Effector memory CD4-positive, alpha-beta T cell (primary cell): ENCODE results near the gene RBM38.

Experiments used
- DNase-seq, 3 donors: peaks; one replicate each; pipeline ENCODE4 v3.0.0-alpha.2; 2020
- H3K27ac ChIP-seq: 2 replicates; pipeline ENCODE4 v1.7.0; 2013; ENCODE audit warnings: mild to moderate bottlenecking, low read length, moderate library complexity; ENCODE audit not compliant: insufficient read depth, poor library complexity, severe bottlenecking
- H3K27me3 ChIP-seq: replicated peaks from 2 replicates; pipeline ENCODE4 v1.7.0; 2013; ENCODE audit warnings: mild to moderate bottlenecking, low read length; ENCODE audit not compliant: insufficient read depth, control insufficient read depth, poor library complexity, severe bottlenecking
- H3K36me3 ChIP-seq: 2 replicates; pipeline ENCODE4 v1.7.0; 2013; ENCODE audit warnings: mild to moderate bottlenecking, low read length, moderate library complexity; ENCODE audit not compliant: control insufficient read depth, insufficient read depth
- H3K4me1 ChIP-seq: 2 replicates; pipeline ENCODE4 v1.7.0; 2013; ENCODE audit warnings: low read length, mild to moderate bottlenecking; ENCODE audit not compliant: control insufficient read depth, insufficient read depth, poor library complexity, severe bottlenecking
- H3K4me3 ChIP-seq: 2 replicates; pipeline ENCODE4 v1.7.0; 2013; ENCODE audit warnings: low read length, low read depth, mild to moderate bottlenecking; ENCODE audit not compliant: insufficient read depth, poor library complexity, severe bottlenecking
- H3K9me3 ChIP-seq: 2 replicates; pipeline ENCODE4 v1.7.0; 2013; ENCODE audit warnings: mild to moderate bottlenecking, low read length, moderate library complexity; ENCODE audit not compliant: control insufficient read depth

RBM38 gene

GRCh38 chr20:57450931-57451330 lies 59.7 kb downstream of the RBM38 start:
- Histone ChIP-seq H3K4me1 (peaks cover 21% of the 10 kb centered on the region), H3K9me3 (no peaks in the 10 kb centered on the region), H3K36me3 (no peaks in the 10 kb centered on the region), H3K27me3 (no peaks in the 10 kb centered on the region), H3K4me3 (no peak overlapping the region), H3K27ac (no peak overlapping the region)
- DNase-seq = no peak

DNA sequence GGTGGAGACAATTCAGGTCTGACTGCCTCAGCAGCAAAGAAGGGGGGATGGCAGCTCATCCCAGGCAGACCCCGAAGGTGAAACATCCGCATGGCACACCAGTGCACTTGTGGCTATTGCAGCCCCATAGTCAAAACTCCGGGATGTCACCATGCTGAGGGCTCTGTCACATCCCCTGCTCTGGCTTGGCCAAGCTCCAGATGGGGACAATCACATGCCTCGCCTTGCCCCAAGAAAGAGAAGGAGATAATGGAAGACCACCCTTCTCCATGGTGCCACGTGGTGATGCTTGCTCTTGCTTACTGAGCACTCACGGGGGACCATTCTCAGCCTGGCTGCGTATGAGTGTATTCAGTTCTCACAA lies 60.2 kb downstream of the RBM38 start:
- DNase-seq = no peak
- H3K36me3 ChIP-seq = no peaks in the 10 kb centered on the region
- H3K9me3 ChIP-seq = no peaks in the 10 kb centered on the region
- no peaks in the 10 kb centered on the region for H3K27me3 ChIP-seq
- H3K4me3 ChIP-seq = no peak overlapping the region
- no peak overlapping the region for H3K27ac ChIP-seq
- peaks cover 21% of the 10 kb centered on the region for H3K4me1 ChIP-seq

- no peak for DNase-seq
- Histone ChIP-seq H3K27me3 (no peaks in the 10 kb centered on the region), H3K9me3 (no peaks in the 10 kb centered on the region), H3K36me3 (no peaks in the 10 kb centered on the region), H3K4me1 (peaks cover 21% of the 10 kb centered on the region), H3K4me3 (no peak overlapping the region), H3K27ac (no peak overlapping the region)
Measured at GRCh38 chr20:57451795-57452661, 60.8 kb downstream of the RBM38 start.

- Histone ChIP-seq H3K4me1 (peaks cover 12% of the 10 kb centered on the region), H3K4me3 (no peak overlapping the region), H3K27ac (no peak overlapping the region), H3K27me3 (no peaks in the 10 kb centered on the region), H3K9me3 (no peaks in the 10 kb centered on the region), H3K36me3 (no peaks in the 10 kb centered on the region)
- no peak for DNase-seq
Measured at GRCh38 chr20:57455386-57455785, 64.2 kb downstream of the RBM38 start.

GRCh38 chr20:57456116-57456515 lies 64.9 kb downstream of the RBM38 start:
- H3K27ac ChIP-seq = no peak overlapping the region
- no peaks in the 10 kb centered on the region for H3K27me3 ChIP-seq
- H3K4me3 ChIP-seq = no peak overlapping the region
- no peaks in the 10 kb centered on the region for H3K36me3 ChIP-seq
- H3K9me3 ChIP-seq = no peaks in the 10 kb centered on the region
- no peak for DNase-seq
- peaks cover 9% of the 10 kb centered on the region for H3K4me1 ChIP-seq

DNA sequence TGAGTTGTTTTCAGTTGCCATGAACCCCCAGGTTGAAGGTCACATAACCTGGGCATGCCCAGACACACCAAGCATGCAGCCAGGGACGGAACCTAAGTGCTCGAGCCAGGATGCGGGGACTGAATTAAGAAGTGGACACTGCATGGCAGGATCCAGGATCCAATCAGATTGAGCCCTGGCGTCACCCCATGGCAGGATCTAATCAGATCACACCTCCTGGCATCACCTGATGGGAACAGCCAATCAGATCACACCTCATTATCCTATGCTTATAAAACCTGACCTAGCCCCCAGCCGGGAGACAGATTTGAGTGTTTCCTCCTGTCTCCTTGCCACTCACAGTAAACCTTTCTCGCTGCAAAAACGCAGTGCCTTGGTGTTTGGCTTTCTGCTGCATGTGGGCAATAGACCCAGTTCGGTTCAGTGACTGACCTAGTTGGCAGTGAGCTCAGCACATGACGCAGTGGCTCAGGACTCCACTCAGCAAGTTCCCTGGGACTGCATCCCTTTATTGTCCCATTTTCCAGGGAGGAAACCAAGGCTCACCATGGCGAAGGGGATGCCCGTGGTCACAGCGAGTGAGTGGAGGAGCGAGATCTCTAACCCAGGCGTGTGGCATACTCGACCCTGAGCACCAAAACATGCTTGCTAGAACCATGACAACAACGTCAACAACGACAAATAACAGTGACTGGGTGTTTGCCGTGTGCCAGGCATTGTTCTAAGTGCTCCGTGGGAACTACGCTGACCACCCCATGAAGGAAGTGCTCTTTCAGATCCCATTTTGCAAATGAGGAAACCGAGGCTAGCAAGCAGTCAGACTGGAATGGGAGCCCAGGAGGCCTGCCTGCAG lies 66.3 kb downstream of the RBM38 start:
- H3K4me3 ChIP-seq = no peak overlapping the region
- DNase-seq = no peak
- no peaks in the 10 kb centered on the region for H3K36me3 ChIP-seq
- H3K27ac ChIP-seq = no peak overlapping the region
- H3K9me3 ChIP-seq = no peaks in the 10 kb centered on the region
- H3K27me3 ChIP-seq = no peaks in the 10 kb centered on the region
- H3K4me1 ChIP-seq = peaks cover 5% of the 10 kb centered on the region

DNA sequence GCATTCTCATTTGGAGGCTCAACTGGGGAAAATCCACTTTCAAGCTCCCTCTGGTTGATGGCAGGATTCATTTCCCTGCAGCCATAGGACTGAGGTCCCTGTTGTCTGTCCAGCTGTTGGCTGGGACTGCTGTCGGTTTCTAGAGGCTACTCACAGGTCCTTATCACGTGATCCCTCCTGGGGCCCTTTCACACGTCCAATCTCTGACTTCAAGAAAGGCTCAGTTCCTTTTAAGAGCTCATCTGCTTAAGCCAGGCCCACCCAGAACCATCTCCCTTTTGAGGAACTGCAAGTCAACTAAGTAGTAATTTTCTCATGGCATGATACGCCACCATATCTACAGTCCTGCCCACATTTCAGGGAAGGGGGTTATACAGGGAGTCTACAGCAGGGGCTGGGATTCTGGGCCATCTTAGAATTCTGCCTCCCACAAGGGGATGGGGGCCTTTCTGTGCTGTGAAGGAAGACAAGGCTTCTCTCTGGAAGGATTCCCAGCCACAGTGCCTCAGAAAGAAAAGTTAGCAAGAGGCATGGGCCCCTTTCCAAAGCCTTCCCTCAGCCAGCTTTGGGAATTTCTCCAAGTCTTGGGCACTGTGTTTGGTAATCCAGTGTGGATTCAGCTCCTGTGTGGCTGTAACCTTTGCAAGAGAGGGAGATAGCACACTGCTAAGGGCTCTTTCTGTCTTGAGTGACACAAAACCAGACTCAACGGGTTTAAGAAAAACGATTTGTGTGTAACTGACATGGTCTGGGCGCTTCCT lies 67.4 kb downstream of the RBM38 start:
- no peak overlapping the region for H3K4me3 ChIP-seq
- H3K36me3 ChIP-seq = no peaks in the 10 kb centered on the region
- DNase-seq = no peak
- no peaks in the 10 kb centered on the region for H3K9me3 ChIP-seq
- no peaks in the 10 kb centered on the region for H3K27me3 ChIP-seq
- H3K4me1 ChIP-seq = no peaks in the 10 kb centered on the region
- no peak overlapping the region for H3K27ac ChIP-seq
